Activated CD8-positive, alpha-beta T cell treated with anti-CD3 and anti-CD28 coated beads for 36 hours (primary cell): ENCODE results near the gene KRT15. TPM values are rescaled to one million over a fixed set of nuclear protein-coding genes. Genes with fewer than 3 reads are reported as not detected.

Experiments
- ATAC-seq: fragments of 200-7000 bp; cut with Tn5 transposase; one replicate; pipeline ENCODE4 v1.10.0; 2021; ENCODE audit warnings: mild to moderate bottlenecking, moderate library complexity
- CTCF ChIA-PET: fragments of 350-600 bp; sonication (Branson Sonifier 250); formaldehyde crosslinking; loops from one replicate; lab custom pipeline; 2021; ENCODE audit warnings: antibody characterized with exemption; lab: Charles Lee
- POLR2A ChIA-PET: fragments of 350-600 bp; sonication (Branson Sonifier 250); formaldehyde crosslinking; loops from one replicate; lab custom pipeline; 2021; ENCODE audit warnings: antibody characterized with exemption; lab: Charles Lee
- DNase-seq: peaks from one replicate; pipeline ENCODE4 v3.0.0-alpha.2; 2020
- H3K27ac Mint-ChIP-seq: one replicate; pipeline ENCODE4 v1.8.0; 2021; ENCODE audit warnings: mild to moderate bottlenecking, mixed read lengths
- H3K27me3 Mint-ChIP-seq: one replicate; pipeline ENCODE4 v1.8.0; 2021; ENCODE audit warnings: mixed read lengths
- H3K36me3 Mint-ChIP-seq: one replicate; pipeline ENCODE4 v1.8.0; 2021; ENCODE audit warnings: low read depth, mixed read lengths
- H3K4me1 Mint-ChIP-seq: one replicate; pipeline ENCODE4 v1.8.0; 2021; ENCODE audit warnings: low read depth, mixed read lengths
- H3K4me3 Mint-ChIP-seq: one replicate; pipeline ENCODE4 v1.8.0; 2021; ENCODE audit warnings: mild to moderate bottlenecking, moderate library complexity, mixed read lengths
- H3K9me3 Mint-ChIP-seq: one replicate; pipeline ENCODE4 v1.8.0; 2021; ENCODE audit warnings: mixed read lengths
- intact Hi-C: fragments of 100-400 bp; cut with micrococcal nuclease; formaldehyde crosslinking; loops from one replicate; pipeline ENCODE4 v1.10.0; 2022
- total RNA-seq, 2 experiments: library from RNA; stranded (reverse); gene quantifications; one replicate each; pipeline ENCODE4 v1.2.3, GENCODE V29; 2021
- TF ChIP-seq, protein P1 (sequence below): fragments of 200-600 bp; IDR thresholded peaks from one replicate; pipeline ENCODE4 v1.8.0; 2022; ENCODE audit warnings: antibody characterized with exemption, mild to moderate bottlenecking

KRT15 gene
- total RNA-seq, 2 experiments from 2014 or later = not detected

DNA sequence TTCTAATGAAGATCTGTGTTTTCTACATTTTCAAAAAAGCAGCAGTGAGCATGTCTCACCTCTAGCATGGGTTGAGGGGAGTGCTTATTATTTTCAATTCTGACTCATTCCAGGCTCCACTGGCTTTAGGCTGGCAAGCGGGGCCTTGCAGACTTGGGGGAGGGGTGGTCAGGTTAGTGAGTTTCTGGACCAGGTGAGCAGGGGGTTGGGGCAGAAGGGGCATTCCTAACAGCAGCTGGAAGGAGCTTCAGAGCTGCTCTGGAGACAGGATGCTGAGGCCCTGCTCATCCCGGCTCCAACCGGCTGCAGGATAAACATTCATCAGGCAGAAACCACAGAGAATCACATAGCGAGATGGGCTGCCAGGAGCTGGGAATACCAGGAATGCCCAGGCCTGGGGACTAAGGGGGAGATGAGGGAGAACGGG, 19.9 kb upstream of the KRT15 start:
- no peak overlapping the region for H3K4me3 Mint-ChIP-seq
- DNase-seq = no peak
- H3K4me1 Mint-ChIP-seq = no peaks in the 10 kb centered on the region
- no peaks in the 10 kb centered on the region for H3K9me3 Mint-ChIP-seq
- POLR2A ChIA-PET = no interaction called here
- TF ChIP-seq, protein P1, sequence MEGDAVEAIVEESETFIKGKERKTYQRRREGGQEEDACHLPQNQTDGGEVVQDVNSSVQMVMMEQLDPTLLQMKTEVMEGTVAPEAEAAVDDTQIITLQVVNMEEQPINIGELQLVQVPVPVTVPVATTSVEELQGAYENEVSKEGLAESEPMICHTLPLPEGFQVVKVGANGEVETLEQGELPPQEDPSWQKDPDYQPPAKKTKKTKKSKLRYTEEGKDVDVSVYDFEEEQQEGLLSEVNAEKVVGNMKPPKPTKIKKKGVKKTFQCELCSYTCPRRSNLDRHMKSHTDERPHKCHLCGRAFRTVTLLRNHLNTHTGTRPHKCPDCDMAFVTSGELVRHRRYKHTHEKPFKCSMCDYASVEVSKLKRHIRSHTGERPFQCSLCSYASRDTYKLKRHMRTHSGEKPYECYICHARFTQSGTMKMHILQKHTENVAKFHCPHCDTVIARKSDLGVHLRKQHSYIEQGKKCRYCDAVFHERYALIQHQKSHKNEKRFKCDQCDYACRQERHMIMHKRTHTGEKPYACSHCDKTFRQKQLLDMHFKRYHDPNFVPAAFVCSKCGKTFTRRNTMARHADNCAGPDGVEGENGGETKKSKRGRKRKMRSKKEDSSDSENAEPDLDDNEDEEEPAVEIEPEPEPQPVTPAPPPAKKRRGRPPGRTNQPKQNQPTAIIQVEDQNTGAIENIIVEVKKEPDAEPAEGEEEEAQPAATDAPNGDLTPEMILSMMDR = no peak
- H3K36me3 Mint-ChIP-seq = no peaks in the 10 kb centered on the region
- no peak overlapping the region for H3K27ac Mint-ChIP-seq
- intact Hi-C loops = no loop called here
- no peak for ATAC-seq
- peaks cover 12% of the 10 kb centered on the region for H3K27me3 Mint-ChIP-seq
- CTCF ChIA-PET = interaction anchor here (1.4 kb wide), 1 partner anchor 11 kb away, joined by 6 read pairs; no protein-coding TSS in a partner anchor

DNA sequence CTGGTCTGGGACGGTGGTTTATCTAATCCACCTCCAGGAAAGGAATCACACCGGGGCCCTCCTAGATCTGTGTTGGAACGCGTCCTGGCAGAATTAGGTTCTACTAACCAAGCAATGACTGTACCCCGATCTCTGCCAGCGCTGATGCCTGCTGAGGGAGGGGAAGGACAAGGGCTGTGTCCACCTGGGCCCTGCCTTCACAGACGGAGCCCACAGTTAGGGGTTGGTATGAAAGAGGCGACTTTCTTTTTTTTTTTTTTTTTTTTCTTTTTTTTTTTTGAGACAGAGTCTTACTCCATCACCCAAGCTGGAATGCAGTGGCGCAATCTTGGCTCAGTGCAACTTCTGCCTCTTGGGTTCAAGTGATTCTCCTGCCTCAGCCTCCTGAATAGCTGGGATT, 19.3 kb upstream of the KRT15 start:
- no peaks in the 10 kb centered on the region for H3K9me3 Mint-ChIP-seq
- no peaks in the 10 kb centered on the region for H3K4me1 Mint-ChIP-seq
- H3K27me3 Mint-ChIP-seq = peaks cover 15% of the 10 kb centered on the region
- no peak for DNase-seq
- intact Hi-C loops = no loop called here
- ChIA-PET CTCF (interaction anchor here (1.4 kb wide), 1 partner anchor 11 kb away, joined by 6 read pairs; no protein-coding TSS in a partner anchor), POLR2A (no interaction called here)
- no peaks in the 10 kb centered on the region for H3K36me3 Mint-ChIP-seq
- ATAC-seq = no peak
- TF ChIP-seq, protein P1 = no peak
- H3K27ac Mint-ChIP-seq = no peak overlapping the region
- H3K4me3 Mint-ChIP-seq = no peak overlapping the region

DNA sequence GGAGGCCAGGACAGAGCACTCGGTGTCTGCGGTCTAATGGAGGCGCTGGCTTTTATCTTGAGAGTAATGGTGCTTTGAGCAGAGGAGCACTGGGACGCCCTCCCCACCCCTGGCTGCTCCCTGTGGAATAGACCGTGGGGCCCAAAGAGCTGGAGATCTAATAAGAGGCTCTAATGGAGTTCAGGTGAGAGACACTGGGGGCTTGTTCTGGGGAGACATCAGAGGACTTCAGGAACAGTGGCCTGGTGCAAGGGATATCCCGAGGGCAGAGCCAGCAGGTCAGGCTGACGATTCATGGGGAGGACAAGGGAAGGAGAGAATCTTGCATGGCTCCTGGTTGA, 18.9 kb upstream of the KRT15 start:
- Mint-ChIP-seq H3K36me3 (no peaks in the 10 kb centered on the region), H3K4me1 (no peaks in the 10 kb centered on the region), H3K9me3 (no peaks in the 10 kb centered on the region), H3K27ac (no peak overlapping the region), H3K4me3 (no peak overlapping the region), H3K27me3 (peaks cover 20% of the 10 kb centered on the region)
- intact Hi-C loops = no loop called here
- TF ChIP-seq, protein P1 = no peak
- CTCF ChIA-PET = interaction anchor here (1.4 kb wide), 2 partner anchors 12 to 125 kb away, joined by 4 to 6 read pairs; no protein-coding TSS in a partner anchor
- POLR2A ChIA-PET = no interaction called here
- ATAC-seq (no peak), DNase-seq (no peak)

DNA sequence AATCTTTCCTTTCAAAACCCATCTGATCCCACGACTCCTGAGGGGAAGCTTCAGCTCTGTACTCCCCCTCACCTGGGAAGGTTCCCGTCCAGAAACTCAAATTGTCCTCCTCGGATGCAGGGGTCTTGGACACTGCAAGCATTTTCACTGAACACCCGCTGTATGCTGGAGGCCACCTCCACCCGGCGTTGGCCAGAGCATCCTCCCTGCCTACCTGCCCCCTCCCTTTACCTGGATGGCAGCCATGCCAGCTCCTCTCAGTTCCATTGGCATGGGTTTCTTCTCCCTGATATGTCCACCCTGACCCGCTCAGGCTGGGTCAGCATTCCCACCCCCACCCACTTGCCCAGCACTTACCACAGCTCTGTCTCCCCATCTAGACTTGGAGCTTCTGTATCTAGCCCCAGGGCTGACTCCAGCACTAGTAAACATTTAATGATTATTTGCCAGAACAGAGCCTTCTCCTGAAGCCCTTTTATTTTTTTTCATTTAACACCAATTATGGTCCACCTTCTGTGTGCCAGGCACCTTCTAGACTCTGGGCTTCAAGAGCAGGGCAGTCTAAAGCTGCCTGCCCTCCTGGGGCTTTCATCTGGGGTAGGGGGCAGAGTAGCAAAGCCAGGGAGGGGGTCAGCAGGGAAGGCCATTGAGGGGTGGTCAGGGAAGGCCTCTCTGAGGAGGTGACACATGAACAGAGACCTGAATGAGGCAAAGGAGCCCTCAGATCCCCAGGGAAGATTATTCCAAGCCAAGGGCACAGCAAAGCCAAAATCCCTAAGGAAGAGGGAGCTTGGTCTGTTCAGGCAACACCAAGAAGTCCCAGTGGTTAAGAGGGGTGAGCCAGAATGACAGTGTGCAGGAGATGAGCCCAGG, 18.3 kb upstream of the KRT15 start:
- Mint-ChIP-seq H3K27ac (no peak overlapping the region), H3K9me3 (no peaks in the 10 kb centered on the region), H3K36me3 (no peaks in the 10 kb centered on the region), H3K4me1 (no peaks in the 10 kb centered on the region), H3K27me3 (peaks cover 26% of the 10 kb centered on the region), H3K4me3 (no peak overlapping the region)
- DNase-seq (no peak), ATAC-seq (no peak)
- ChIA-PET CTCF (interaction anchor here (1.3 to 1.4 kb wide), 3 partner anchors 12 to 126 kb away, joined by 4 to 6 read pairs (median 4); no protein-coding TSS in a partner anchor), POLR2A (no interaction called here)
- intact Hi-C loops = no loop called here
- TF ChIP-seq, protein P1 = no peak
